ENCODE results near the gene NHERF1.

GRCh38 chr17:74740641-74741387, 7.6 kb upstream of the NHERF1 start:
- TF ChIP-seq REST (IDR thresholded peaks at IDR 0.05; ENCODE audit: insufficient read depth in 1 of 2, low read depth in 2 of 2, low read length in 1 of 2) (no peak), CTCF (IDR thresholded peaks at IDR 0.05) (no peak), POLR2AphosphoS5 (IDR thresholded peaks at IDR 0.05; ENCODE audit: low read depth, low read length) (no peak), TCF7L2 (IDR thresholded peaks at IDR 0.05; ENCODE audit: low read depth, low read length) (no peak), SIN3A (IDR thresholded peaks at IDR 0.05; ENCODE audit: borderline replicate concordance, insufficient read depth, low read depth, low read length) (no peak)
